ENCODE data around the gene HOXC12.

GRCh38 chr12:53975064-53975471 lies 20.4 kb downstream of the HOXC12 start:
- no peak for TF ChIP-seq POLR2A (IDR thresholded peaks at IDR 0.05; ENCODE audit: low read depth, low read length)
- TF ChIP-seq TAF1 (IDR thresholded peaks at IDR 0.05; ENCODE audit: borderline replicate concordance, low read depth, low read length) = no peak
- TF ChIP-seq POLR2AphosphoS5 (IDR thresholded peaks at IDR 0.05; ENCODE audit: low read depth, low read length) = no peak

Measured in GM12892 (cell line).